GM13977 (cell line): ENCODE measurements around the gene MTERF4.

ENCODE experiments used
- DNase-seq: peaks from one replicate; pipeline ENCODE4 v3.0.0; 2012; ENCODE audit warnings: low spot score
- in situ Hi-C: fragments of 300-500 bp; cut with MboI; formaldehyde crosslinking; loops from one replicate; pipeline ENCODE4 v1.12.0; 2022; ENCODE audit warnings: low sequenced_read_pairs, low pct_unique_long_range_greater_than_20kb, mixed read lengths, inconsistent platforms; ENCODE audit not compliant: unreplicated experiment
- TF ChIP-seq, protein P1 (sequence below): IDR thresholded peaks from 2 replicates; pipeline ENCODE4 v1.5.1; 2012; ENCODE audit warnings: mild to moderate bottlenecking, control low read depth; ENCODE audit not compliant: insufficient read depth; ENCODE audit errors: extremely low read depth, missing control alignments

MTERF4 gene

DNA sequence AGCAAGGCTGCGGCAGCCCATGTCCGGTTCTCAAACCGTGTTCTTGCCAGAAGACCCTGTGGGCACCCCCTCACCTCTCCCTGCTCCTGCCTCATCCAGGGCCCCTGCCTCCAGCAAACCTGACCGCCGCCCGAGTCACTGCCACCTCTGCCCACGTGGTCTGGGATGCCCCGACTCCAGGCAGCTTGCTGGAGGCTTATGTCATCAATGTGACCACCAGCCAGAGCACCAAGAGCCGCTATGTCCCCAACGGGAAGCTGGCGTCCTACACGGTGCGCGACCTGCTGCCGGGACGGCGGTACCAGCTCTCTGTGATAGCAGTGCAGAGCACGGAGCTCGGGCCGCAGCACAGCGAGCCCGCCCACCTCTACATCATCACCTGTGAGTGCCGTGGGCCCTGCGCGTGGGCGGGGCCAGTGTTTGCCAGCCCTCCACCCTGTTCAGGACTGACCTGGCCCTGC, 32.2 kb downstream of the MTERF4 start:
- no peak for DNase-seq
- in situ Hi-C loops = no loop called here
- TF ChIP-seq, protein P1, sequence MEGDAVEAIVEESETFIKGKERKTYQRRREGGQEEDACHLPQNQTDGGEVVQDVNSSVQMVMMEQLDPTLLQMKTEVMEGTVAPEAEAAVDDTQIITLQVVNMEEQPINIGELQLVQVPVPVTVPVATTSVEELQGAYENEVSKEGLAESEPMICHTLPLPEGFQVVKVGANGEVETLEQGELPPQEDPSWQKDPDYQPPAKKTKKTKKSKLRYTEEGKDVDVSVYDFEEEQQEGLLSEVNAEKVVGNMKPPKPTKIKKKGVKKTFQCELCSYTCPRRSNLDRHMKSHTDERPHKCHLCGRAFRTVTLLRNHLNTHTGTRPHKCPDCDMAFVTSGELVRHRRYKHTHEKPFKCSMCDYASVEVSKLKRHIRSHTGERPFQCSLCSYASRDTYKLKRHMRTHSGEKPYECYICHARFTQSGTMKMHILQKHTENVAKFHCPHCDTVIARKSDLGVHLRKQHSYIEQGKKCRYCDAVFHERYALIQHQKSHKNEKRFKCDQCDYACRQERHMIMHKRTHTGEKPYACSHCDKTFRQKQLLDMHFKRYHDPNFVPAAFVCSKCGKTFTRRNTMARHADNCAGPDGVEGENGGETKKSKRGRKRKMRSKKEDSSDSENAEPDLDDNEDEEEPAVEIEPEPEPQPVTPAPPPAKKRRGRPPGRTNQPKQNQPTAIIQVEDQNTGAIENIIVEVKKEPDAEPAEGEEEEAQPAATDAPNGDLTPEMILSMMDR = no peak

- no peak for DNase-seq
- in situ Hi-C loops = no loop called here
- TF ChIP-seq, protein P1 = no peak
Measured at GRCh38 chr2:241068942-241069810, 32.9 kb downstream of the MTERF4 start.

DNA sequence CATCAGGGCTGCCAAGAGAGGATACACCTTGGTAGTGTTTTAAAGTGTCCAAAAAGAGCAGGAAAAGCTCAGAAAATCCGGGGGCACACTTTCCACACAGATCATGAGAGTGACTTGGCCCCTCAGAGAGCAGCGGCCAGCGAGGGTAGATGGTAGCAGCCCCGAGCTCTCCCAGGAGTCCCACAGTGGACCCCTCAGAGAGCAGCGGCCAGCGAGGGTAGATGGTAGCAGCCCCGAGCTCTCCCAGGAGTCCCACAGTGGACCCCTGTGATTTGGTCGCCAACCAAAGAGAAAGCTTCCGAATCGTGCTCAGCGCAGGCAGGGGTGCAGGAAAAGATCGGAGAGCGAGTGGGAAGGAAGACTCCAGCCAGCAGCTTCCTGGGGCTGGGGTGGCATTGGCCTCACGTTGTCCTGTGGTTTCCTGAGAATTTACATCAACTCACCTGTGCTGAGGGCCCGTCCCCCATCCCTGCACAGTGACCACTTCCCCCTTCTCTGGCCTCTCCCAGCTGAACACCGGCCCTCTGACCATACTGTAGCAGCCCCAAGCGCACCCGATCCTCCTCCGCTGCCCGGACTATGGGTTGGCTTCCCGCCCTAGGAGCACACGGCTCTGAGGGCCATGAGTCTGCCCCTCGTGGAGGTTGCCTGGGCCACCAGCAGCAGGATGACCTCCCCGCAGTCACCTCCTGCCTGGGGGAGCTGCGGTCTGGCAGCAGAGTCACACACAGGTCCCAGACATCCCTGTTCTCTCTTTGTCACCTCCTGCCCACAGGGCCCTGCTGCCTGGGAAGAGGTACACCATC, 33.7 kb downstream of the MTERF4 start:
- DNase-seq = no peak
- in situ Hi-C loops = no loop called here
- TF ChIP-seq, protein P1 = no peak

DNA sequence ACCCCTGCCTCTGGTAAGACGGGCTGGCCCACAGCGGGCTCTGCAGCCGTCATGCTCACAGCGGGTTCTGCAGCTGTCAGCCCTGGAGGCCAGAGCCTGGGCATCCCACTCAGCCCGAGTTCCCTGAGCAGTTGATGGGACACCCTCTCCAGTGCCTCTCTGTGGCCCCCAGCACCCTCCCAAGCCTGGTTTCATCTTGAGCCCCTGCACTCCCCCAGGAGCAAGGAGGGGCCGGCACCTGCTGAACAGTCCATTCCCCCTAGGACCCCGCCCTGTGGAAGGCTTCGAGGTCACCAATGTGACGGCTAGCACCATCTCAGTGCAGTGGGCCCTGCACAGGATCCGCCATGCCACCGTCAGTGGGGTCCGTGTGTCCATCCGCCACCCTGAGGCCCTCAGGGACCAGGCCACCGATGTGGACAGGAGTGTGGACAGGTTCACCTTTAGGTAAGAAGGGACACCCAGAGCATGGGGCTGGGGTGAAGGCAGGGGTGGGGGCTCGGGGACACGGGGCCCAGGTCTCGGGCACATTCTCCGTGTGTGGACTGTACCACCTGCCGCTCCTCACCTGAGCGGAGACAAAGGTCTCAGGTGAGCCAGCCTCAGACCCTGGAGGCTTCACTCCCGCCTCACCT, 34.5 kb downstream of the MTERF4 start:
- TF ChIP-seq, protein P1 = no peak
- in situ Hi-C loops = no loop called here
- no peak for DNase-seq

- TF ChIP-seq, protein P1 = no peak
- in situ Hi-C loops = no loop called here
- DNase-seq = no peak
Measured at GRCh38 chr2:241066893-241067341, 35.2 kb downstream of the MTERF4 start.
